GM21360 (cell line): Measurements from ENCODE around the gene KSR1.

Experiments used
- ATAC-seq: cut with Tn5 transposase; IDR thresholded peaks from one replicate; pipeline ENCODE4 v1.9.1; 2021; ENCODE audit warnings: mild to moderate bottlenecking, moderate library complexity; ENCODE audit not compliant: unreplicated experiment

The KSR1 gene

GRCh38 chr17:27603421-27603770 lies 147.1 kb downstream of the KSR1 start:
- no peak for ATAC-seq

- no peak for ATAC-seq
Measured at GRCh38 chr17:27603880-27604794, 147.9 kb downstream of the KSR1 start.

- no peak for ATAC-seq
Measured at GRCh38 chr17:27605409-27605808, 149.2 kb downstream of the KSR1 start.

GRCh38 chr17:27607521-27608091 lies 151.4 kb downstream of the KSR1 start:
- no peak for ATAC-seq

- no peak for ATAC-seq
Measured at GRCh38 chr17:27608328-27609230, 152.3 kb downstream of the KSR1 start.

- no peak for ATAC-seq
Measured at GRCh38 chr17:27609611-27610303, 153.5 kb downstream of the KSR1 start.

GRCh38 chr17:27610304-27610677 lies 154.0 kb downstream of the KSR1 start:
- ATAC-seq = no peak

- no peak for ATAC-seq
Measured at GRCh38 chr17:27612160-27612770, 156.0 kb downstream of the KSR1 start.

- ATAC-seq = no peak
Measured at GRCh38 chr17:27613433-27613832, 157.2 kb downstream of the KSR1 start.

- no peak for ATAC-seq
Measured at GRCh38 chr17:27615121-27615520, 158.9 kb downstream of the KSR1 start.

- ATAC-seq = no peak
Measured at GRCh38 chr17:27616414-27616813, 160.2 kb downstream of the KSR1 start.

- no peak for ATAC-seq
Measured at GRCh38 chr17:27618417-27618816, 162.2 kb downstream of the KSR1 start.

GRCh38 chr17:27620721-27621120 lies 164.5 kb downstream of the KSR1 start:
- no peak for ATAC-seq

GRCh38 chr17:27621536-27621935 lies 165.3 kb downstream of the KSR1 start:
- no peak for ATAC-seq

- ATAC-seq = no peak
Measured at GRCh38 chr17:27621942-27622559, 165.8 kb downstream of the KSR1 start.

GRCh38 chr17:27622986-27623385 lies 166.7 kb downstream of the KSR1 start:
- ATAC-seq = no peak

- no peak for ATAC-seq
Measured at GRCh38 chr17:27623614-27624013, 167.4 kb downstream of the KSR1 start.

- ATAC-seq = no peak
Measured at GRCh38 chr17:27624539-27624938, 168.3 kb downstream of the KSR1 start.

GRCh38 chr17:27625856-27626255 lies 169.6 kb downstream of the KSR1 start:
- no peak for ATAC-seq

- no peak for ATAC-seq
Measured at GRCh38 chr17:27627514-27627913, 171.3 kb downstream of the KSR1 start.
